Psoas muscle (tissue), 8 donors: Measurements from ENCODE around the gene VMP1. TPM values are rescaled to one million over a fixed set of nuclear protein-coding genes. Genes with fewer than 3 reads are reported as not detected.

Source experiments
- ATAC-seq, 4 donors: fragments of 200-7000 bp; cut with Tn5 transposase; one replicate each; pipeline ENCODE4 v1.9.1; 2020; ENCODE audit warnings: moderate library complexity in 3 of 4, mild to moderate bottlenecking in 2 of 4
- DNase-seq, 2 donors: peaks; one replicate each; pipeline ENCODE4 v3.0.0-alpha.2; 2020
- H3K27ac ChIP-seq: fragments of 200-600 bp; one replicate; pipeline ENCODE4 v1.8.0; 2022
- H3K27me3 ChIP-seq, 3 donors: fragments of 200-600 bp in 1 of 3; one replicate each; pipeline versions ENCODE4 v1.6.1 to v1.8.0; 2013 to 2022; ENCODE audit warnings: low read length in 2 of 3, mild to moderate bottlenecking in 2 of 3, moderate library complexity in 1 of 3; ENCODE audit not compliant: insufficient read depth in 3 of 3
- H3K36me3 ChIP-seq, 2 donors: fragments of 200-600 bp in 1 of 2; one replicate each; pipeline versions ENCODE4 v1.6.1 to v1.8.0; 2013 to 2022; ENCODE audit warnings: low read depth in 1 of 2, mild to moderate bottlenecking in 1 of 2, moderate library complexity in 1 of 2; ENCODE audit not compliant: insufficient read depth in 1 of 2
- H3K4me1 ChIP-seq: fragments of 200-600 bp; one replicate; pipeline ENCODE4 v1.8.0; 2022
- H3K4me3 ChIP-seq: fragments of 200-600 bp; one replicate; pipeline ENCODE4 v1.8.0; 2022; ENCODE audit warnings: mild to moderate bottlenecking
- H3K9me3 ChIP-seq: fragments of 200-600 bp; one replicate; pipeline ENCODE4 v1.8.0; 2022
- CTCF ChIP-seq: fragments of 200-600 bp; IDR thresholded peaks from one replicate; pipeline ENCODE4 v1.8.0; 2022; ENCODE audit warnings: antibody characterized with exemption
- WGBS, 3 donors: extraction: QIAGEN DNeasy Blood & Tissue Kit; methylation state at CpG; one replicate each; pipeline versions ENCODE4 v1.1.6 to v1.1.7; 2013; 5-methylcytosine and 5-hydroxymethylcytosine counted together
- intact Hi-C, 2 donors: fragments of 100-400 bp; cut with DNase I; formaldehyde crosslinking; loops; one replicate each; pipeline versions ENCODE4 v1.11.0 to v1.14.2; 2022
- polyA plus RNA-seq, 3 donors: library from polyadenylated mRNA; stranded (reverse); fragments of 200-250 nt; gene quantifications; one replicate each; pipeline ENCODE4 v1.2.3, GENCODE V29; 2013
- total RNA-seq, 4 donors: library from RNA; stranded (reverse); fragmentation: NEBNext Ultra II Directional in 2 of 4; extraction: Animal tissue kit (Norgen Biotek cat#: 25700) in 2 of 4; gene quantifications; one replicate each; pipeline versions ENCODE4 v1.2.1 to v1.2.4, GENCODE V29; 2021 to 2023
- donor health status: healthy with polysubstance abuse.
- donor health status: DM: no; HTN: no; CAD: no; lungs with moderate emphysema.
- donor health status: Bipolar disorder and iron deficiency.
- donor health status: healthy.
- donor health status: DM: yes; HTN: yes; CAD: no.
- donor health status: DM: no; HTN: no; CAD: no.
- donor health status: DM: no; HTN: no; CAD: no.
- donor health status: DM: yes; HTN: yes; CAD: no.

VMP1 gene
- total and polyA plus RNA-seq, 7 donors: 31.3 to 115 (median 60.5) TPM

GRCh38 chr17:59856859-59857794, 149.7 kb downstream of the VMP1 start:
- Histone ChIP-seq H3K36me3 (peaks cover 0 to 12% of the 10 kb centered on the region in 2 donors), H3K4me3 (no peak overlapping the region), H3K27ac (no peak overlapping the region), H3K4me1 (peaks cover 5% of the 10 kb centered on the region), H3K27me3 (no peaks in the 10 kb centered on the region), H3K9me3 (no peaks in the 10 kb centered on the region)
- no peak for TF ChIP-seq CTCF
- 86 to 92% (median 88%) methylated on average over 3 of the region's 3 CpGs for WGBS, 3 donors
- DNase-seq: no peak
- no peak for ATAC-seq
- intact Hi-C loops: no loop called here

DNA sequence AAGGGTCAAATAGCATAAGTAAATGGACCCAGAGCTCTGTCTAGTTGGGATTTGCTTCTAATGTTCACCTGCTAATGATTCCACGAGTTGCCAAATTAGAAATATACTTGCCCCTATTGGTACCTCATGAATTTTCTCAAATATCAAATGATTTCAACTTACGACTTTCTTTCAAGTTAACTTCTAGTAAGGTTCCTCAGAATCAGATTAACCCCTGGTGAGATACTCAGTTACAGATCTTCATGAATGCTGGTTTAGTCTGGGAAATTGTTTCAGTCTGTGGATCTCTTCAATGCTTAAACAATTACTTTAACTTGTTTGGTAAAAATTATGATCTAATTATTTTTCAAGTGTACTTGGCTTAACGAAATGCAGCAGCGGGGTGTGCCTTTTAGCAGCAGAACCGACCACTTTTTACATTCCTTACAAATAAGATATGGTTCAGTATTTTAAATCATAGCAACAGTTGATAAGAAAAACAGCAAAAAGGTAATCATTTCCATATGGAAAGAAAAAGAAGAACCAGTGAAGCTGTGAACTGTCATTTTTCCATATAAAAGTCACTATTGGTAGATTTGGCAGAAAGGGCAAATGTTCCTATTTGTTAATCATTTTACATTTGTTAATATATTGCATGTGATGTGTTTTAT, 150.8 kb downstream of the VMP1 start:
- intact Hi-C loops: loop anchor here (2.0 kb wide), 2 partner anchors 103 to 105 kb away; no protein-coding TSS in a partner anchor
- no peaks in the 10 kb centered on the region for H3K27me3 ChIP-seq
- no peaks in the 10 kb centered on the region for H3K4me1 ChIP-seq
- no peaks in the 10 kb centered on the region for H3K9me3 ChIP-seq
- WGBS, 3 donors: 79 to 83% (median 82%) methylated on average over 5 of the region's 5 CpGs
- DNase-seq (no peak), ATAC-seq (no peak)
- TF ChIP-seq CTCF: no peak
- H3K36me3 ChIP-seq: peaks cover 0 to 21% of the 10 kb centered on the region in 2 donors
- H3K4me3 ChIP-seq: no peak overlapping the region
- H3K27ac ChIP-seq: no peak overlapping the region

DNA sequence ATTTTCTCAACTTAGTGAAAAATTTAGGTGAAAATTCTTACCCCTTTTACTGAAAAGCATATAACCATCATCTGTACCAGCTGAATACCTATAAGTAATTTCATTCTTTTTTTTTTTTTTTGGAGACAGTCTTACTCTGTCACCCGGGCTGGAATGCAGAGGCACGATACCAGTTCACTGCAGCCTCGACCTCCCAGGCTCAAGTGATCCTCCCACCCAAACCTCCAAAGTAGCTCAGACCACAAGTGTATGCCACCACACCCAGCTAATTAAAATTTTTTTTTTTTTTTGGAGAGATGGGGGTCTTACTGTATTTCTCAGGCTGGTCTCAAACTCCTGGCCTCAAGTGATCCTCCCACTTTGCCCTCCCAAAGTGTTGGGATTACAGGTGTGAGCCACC, 151.5 kb downstream of the VMP1 start:
- Histone ChIP-seq H3K4me1 (no peaks in the 10 kb centered on the region), H3K27me3 (no peaks in the 10 kb centered on the region), H3K36me3 (peaks cover 0 to 27% of the 10 kb centered on the region in 2 donors), H3K4me3 (no peak overlapping the region), H3K9me3 (no peaks in the 10 kb centered on the region), H3K27ac (no peak overlapping the region)
- no peak for TF ChIP-seq CTCF
- intact Hi-C loops: loop anchor here (2.0 kb wide), 2 partner anchors 104 to 106 kb away; no protein-coding TSS in a partner anchor
- no peak for DNase-seq
- WGBS, 3 donors: 68 to 83% (median 74%) methylated on average over 3 of the region's 3 CpGs
- no peak for ATAC-seq

DNA sequence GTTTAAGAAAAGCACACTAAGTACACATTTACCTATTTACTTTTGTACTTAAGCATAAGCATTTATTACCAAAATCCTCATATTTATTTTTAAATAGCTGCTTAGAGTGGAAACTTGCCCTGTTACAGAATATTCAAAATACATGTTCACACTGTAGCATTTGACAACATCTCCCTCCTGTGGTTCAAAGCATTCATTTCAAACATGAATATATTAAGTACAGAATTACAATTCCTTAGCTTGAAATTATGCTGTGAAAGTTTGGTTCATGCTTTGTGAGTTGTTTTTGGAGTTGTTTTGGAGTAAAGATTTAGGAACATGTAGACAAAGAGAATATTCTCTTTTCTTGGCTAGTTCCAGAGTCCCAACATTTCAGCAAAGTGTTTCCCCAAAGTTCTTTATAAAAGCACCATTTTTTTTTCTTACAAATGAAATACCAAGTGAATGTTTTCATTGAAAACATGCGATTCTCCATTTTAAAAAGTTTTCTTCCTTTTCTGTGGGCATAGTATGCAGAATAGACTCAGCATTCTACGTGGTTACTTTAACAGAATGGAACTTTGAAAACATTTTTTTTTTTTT, 152.1 kb downstream of the VMP1 start:
- Histone ChIP-seq H3K36me3 (peaks cover 0 to 32% of the 10 kb centered on the region in 2 donors), H3K4me3 (no peak overlapping the region), H3K4me1 (no peaks in the 10 kb centered on the region), H3K9me3 (no peaks in the 10 kb centered on the region), H3K27me3 (no peaks in the 10 kb centered on the region), H3K27ac (no peak overlapping the region)
- intact Hi-C loops: loop anchor here (2.0 kb wide), 2 partner anchors 105 to 107 kb away; no protein-coding TSS in a partner anchor
- ATAC-seq (peak; percentile 61 to 76 (median 68)), DNase-seq (no peak)
- 85 to 95% (median 86%) methylated on average over 2 of the region's 2 CpGs for WGBS, 3 donors
- TF ChIP-seq CTCF: peak; percentile 71
